NT2/D1 (cell line): ENCODE data around the gene CACNA1H.

Experiments
- SUZ12 ChIP-seq: IDR thresholded peaks from 2 replicates; pipeline ENCODE4 v1.6.1; 2011; ENCODE audit not compliant: insufficient read length, insufficient read depth; ENCODE audit errors: extremely low read depth
- YY1 ChIP-seq: IDR thresholded peaks from 2 replicates; pipeline ENCODE4 v1.6.1; 2011; ENCODE audit not compliant: insufficient read length, insufficient read depth
- ZNF274 ChIP-seq: IDR thresholded peaks from 2 replicates; pipeline ENCODE4 v1.6.1; 2011; ENCODE audit warnings: mild to moderate bottlenecking, low read depth, low read length

- TF ChIP-seq ZNF274: no peak
- TF ChIP-seq SUZ12: no peak
- TF ChIP-seq YY1: no peak
Observed at GRCh38 chr16:1176280-1176897, 23.5 kb downstream of the CACNA1H start.
